ENCODE data around the gene ALK.

ALK gene

DNA sequence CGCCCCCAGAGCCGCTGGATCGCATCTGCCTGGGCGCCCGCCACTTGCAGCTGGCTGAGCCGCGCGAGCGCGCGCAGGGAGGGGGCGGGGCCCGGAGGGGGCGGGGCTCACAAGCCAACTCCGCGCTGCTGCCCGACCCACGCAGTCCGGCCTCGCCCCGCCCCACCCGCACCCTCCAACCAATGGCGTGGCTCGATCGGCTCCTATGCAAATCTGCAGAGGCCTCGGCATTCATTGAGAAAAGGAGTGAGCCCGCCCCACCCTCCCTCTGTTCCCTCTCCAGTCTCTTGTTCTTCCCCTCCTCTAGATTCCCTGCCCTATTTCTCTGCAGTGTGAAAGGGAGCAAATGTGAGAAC, at the start of gene ALK:
TSS of gene ALK (minus strand) at position 27 of the 356 bp plus-strand sequence. CDS start 927 bp downstream, outside the sequence.
- peak; percentile 22 for DNase-seq (ENCODE audit: low read depth)

DNA sequence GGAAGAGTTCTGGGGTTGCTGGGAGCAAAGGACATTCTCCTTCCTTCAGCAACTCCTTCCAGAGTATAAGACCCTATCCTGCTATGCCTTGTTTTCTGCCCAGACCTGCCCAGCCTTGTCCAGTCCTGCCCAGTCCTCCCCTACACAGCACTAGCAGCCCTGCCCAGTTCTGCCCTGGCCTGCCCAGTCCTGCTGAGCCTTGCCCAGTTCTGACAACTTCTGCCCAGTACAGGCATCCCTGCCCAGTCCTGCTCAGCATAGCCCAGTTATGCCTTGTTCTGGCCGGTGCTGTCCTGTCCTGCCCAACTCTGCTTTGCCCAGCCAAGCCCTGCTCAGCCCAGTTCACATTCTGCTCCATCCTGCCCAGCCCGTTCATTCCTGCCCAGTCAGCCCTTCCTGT, 44.9 kb upstream of the ALK start:
- DNase-seq (ENCODE audit: low read depth): no peak

DNA sequence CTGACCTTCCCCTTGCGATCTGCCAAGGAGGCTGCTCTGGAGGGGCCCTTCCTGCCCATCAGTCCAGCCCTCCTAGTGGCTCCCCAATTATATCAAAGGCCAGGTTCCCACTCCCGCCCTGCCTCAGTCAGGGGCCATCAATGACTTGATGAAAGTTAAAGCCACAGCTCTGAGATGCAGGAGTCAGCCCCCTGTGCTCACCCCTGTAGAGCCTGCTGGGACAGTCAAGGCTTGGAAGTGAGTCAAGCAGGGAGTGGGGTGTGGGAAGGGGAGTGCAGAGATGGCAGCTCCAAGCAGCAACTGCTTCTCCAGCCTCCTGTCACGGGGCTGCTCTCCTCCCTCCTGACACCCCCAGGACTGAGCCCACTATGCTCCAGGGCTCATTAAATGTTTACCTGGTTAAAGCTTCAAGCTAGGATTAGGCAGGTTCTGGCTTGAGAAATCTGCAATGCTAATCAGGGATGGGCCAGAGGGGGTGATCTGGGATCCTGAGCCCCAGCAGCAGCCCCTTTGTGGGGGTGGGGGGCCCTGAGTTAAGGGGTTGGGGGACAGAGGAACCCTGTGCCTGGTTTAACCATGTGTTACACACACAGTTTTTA, 42.7 kb upstream of the ALK start:
- no peak for DNase-seq (ENCODE audit: low read depth)

DNA sequence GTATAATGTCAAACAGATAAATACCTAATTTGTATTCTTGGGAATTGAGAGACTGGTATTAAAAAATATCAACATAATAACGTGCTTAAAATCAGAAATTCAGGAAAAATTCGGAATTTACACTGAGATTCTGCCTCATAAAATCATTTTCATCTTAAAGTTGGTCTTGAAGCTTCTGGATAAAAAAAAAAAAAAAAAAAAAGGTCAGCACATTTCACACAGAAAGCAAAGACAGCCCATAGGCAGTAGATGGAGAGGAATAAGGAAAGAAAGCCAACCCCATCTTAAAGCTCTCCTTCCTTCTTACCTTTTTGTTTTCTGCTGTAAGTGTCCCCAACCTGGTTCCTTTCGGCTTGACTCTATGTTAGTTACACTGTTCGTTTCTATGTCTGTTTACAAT, 41.5 kb upstream of the ALK start:
- no peak for DNase-seq (ENCODE audit: low read depth)

DNA sequence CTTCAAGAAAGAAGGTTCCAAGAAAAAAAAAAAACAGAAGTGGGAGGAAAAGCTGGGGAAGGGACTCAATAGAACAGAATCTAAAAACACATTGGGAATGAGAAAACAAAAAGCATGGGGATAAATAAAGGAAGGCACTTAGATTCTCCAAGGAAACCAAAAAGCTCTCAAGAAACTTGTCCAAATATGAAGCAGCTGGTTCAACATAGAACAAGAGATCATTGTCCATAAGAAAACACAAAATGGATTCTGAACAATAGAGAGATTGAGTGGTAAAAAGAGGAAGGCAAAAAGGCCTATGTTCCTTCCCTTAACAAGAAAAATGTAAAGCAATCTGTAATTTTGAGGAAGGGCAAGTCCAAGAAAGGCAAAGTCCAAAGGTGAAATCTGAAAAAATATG, 32.9 kb upstream of the ALK start:
- no peak for DNase-seq (ENCODE audit: low read depth)

DNA sequence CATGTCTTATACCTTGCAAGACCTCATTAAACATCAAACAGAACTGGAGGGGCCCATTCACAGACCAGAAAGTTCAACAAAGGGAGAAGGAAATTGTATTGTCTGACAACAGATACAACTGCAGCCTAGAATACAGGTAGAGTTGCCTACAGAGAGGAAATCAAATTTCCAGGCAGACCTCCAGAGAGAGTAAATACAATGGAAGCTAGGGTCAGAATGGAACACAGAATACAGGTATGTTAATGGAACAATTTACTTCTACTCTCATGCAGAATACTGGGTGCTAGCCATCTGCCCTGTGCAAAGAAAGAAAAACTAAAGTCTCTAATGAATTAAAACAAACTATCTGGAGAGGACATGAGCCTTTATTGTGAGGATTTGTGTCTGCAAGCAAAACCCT, 31.6 kb upstream of the ALK start:
- no peak for DNase-seq (ENCODE audit: low read depth)

DNA sequence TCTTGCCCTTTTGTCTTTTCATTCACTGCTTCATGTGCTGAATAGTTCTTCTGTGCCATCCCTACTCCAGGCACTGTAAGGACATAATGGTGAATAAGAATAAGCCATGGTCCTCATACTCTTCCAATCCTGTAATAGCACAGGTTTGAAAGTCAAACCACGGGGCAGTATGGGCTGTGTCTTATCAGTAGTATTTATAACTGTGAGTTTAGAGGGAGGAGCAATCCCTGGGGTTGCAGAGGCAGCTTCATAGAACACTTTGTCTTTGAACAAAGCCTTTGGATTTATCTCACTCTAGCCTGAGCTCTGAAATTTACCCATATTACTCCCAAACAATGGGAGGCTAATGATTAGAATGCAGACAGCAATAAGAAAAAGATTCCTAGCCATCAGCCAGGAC, 30.2 kb upstream of the ALK start:
- DNase-seq (ENCODE audit: low read depth): no peak

DNA sequence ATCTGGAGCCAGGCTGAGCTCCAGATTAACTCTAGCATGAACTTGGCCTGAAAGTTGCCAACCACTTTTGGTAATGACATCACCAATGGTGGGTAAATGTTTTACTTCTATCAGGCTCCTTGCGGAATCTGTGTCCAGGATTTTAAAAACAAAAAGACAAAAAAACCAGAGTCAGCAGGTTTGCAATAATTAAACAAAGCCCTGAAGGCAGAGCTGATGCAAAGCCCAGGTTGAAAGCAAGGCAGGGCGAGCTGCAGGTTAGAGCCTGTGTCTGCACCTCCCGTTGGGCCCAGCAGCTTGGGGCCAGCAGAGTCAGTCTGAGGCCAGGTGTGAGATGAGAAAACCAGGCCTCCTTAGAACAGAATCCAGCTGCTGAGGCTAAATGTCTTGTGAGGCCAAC, 29.1 kb upstream of the ALK start:
- no peak for DNase-seq (ENCODE audit: low read depth)

DNA sequence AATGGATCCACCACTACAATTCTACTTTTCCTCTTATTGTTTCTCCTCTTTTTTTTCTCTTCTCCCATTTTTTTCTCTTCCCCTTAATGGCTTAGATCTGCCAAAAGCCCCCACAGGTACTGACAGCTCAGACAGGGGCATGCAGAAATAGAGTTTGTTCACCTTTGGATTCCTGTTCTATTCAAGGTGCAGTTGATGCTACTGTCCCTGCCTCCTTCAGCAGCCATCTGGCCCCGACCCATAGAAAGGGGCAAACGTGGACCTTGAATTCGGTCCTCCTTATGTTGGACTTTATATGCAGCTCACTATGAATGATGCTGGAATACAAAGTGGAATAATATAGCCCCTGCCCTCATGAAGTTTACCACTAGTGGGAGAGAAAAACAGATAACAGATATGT, 27.7 kb upstream of the ALK start:
- no peak for DNase-seq (ENCODE audit: low read depth)

DNA sequence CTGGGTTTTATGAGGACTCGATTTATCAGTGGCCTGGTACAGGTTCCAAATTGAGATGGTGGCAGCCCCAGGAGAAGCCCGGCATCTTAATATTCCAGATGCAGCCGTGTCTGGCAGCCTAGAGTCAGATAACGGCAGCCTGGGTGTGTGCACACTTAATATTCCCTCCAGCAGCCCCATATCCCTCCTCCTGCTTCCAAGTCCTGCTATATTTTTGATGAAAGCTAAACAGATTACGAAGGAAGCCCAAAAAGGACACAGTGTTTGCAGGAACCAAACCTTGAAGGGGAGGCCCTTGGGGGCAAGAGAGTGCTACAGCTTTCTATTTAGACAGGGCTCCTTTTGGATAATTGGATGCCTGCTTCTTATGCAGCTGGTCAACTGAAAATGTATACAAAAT, 25.1 kb upstream of the ALK start:
- no peak for DNase-seq (ENCODE audit: low read depth)

DNA sequence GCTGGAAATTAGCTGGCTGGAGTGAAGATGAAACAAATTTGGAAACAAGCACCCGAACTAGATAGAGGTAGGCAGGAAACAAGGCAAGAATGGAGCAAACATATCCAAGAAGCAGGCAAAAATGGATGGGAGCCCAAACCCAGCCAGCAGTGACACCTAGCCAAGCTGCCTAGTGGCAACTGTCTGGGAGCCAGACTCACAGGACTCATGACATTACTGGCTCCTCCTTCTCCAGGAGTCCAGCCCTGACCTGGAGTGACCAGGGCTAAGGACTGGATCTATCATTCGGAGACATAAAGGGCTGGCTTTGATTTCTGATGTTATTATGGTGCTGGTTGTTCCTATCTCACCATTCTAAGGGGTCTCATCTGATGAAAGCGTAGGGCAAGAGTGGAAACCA, 21.3 kb upstream of the ALK start:
- no peak for DNase-seq (ENCODE audit: low read depth)

DNA sequence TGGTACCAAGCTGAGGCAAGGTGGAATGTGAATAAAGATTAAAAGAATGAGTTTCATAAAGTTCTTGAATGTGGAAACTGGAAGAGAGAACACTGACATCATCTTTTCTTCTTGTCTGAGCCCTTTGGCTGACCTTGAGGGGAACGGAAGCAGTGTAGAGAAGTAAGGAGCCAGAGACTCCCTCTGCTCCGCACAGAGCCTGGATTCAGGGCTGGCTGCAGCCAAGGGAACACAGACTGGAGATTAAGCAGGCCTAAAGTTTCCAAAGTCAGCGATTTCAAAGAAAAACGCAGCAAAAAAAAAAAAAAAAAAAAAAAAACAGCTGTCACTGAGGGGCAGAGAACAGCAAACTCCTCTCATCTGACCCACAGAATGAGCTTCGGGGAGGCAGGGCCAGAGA, 19.3 kb upstream of the ALK start:
- DNase-seq (ENCODE audit: low read depth): no peak

DNA sequence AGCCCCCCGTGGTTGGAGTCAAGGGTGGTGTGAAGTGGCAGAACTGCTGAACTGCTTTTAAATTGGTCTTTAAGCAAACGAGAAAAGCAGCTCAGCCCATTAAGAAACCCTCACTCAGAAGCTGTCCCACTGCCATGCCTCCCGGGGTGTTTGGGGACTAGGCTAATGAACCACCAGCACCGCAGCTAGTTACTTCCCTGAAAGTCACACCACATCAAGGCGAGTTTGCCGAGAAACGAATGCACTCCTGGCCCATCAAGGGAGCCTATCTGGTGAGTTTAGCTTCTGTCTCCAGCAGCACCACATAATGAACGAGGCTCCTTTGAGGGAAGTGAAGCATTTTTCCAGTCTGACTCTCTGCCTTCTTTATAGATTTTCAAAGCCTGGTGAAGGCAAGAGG, 14.6 kb upstream of the ALK start:
- no peak for DNase-seq (ENCODE audit: low read depth)

DNA sequence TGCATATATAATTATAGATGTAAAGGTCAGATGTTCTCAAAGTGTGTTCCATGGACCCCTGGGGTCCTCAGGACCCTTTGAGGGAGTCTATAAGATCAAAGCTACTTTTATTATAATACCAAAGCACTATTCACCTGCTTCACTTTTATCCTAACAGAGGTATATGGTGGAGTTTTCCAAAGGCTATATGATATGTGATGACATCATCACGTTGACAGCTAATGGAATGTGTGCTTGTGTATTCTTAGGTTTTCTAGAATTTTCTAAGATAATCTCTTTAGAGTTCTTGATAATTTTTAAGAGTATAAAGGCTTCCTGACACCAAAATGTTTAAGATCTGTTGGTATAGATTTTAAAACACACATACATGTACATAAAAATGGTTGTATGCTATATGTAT, 10.4 kb upstream of the ALK start:
- no peak for DNase-seq (ENCODE audit: low read depth)

DNA sequence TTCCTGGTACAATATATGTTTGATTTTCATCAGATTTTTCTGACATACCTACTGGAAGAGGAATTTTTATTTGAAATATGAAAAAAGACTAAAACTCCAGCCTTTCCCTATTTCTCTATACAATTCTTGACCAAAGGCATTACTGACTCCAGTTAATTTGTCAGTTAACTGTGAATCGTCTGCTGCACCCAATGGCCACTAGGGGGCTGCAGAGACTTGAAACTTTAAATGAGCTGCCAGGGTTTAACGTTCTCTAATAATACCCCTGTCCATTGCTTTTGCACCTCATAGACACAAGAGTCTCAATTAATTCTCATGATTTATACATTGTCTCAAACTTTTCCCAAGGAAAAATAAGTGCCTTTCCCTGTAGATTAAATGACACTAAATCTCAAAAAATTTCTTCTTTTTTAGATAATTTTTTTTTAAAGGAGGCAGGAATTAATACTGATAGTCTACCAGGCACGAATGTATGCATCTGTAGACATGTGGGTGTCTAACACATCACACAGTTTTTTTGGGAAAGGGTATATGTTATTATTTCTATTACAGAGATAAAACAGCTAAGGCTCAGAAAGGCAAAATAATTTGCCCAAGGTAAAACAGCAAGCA, 1.8 kb upstream of the ALK start:
- DNase-seq (ENCODE audit: low read depth): peak; percentile 28

DNA sequence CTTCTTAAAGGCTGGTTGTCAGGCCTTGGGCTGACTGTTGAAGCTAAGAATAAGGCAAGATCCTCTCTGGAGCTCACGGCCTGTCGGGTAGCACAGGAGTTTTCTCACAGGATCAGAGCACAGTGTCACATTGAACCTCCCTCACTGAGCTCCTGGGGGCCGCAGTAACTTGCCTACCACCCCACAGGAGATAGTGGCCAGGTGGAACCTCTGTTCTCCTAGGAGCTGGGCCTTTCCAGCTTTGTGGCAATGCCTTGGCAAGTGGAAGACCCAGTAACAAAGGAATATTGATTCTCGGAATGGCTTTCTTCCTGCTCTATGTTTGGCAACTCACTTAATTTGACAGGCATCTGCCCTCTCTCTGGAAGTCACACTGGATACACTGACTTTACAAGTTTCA, 1.2 kb upstream of the ALK start:
- no peak for DNase-seq (ENCODE audit: low read depth)

DNA sequence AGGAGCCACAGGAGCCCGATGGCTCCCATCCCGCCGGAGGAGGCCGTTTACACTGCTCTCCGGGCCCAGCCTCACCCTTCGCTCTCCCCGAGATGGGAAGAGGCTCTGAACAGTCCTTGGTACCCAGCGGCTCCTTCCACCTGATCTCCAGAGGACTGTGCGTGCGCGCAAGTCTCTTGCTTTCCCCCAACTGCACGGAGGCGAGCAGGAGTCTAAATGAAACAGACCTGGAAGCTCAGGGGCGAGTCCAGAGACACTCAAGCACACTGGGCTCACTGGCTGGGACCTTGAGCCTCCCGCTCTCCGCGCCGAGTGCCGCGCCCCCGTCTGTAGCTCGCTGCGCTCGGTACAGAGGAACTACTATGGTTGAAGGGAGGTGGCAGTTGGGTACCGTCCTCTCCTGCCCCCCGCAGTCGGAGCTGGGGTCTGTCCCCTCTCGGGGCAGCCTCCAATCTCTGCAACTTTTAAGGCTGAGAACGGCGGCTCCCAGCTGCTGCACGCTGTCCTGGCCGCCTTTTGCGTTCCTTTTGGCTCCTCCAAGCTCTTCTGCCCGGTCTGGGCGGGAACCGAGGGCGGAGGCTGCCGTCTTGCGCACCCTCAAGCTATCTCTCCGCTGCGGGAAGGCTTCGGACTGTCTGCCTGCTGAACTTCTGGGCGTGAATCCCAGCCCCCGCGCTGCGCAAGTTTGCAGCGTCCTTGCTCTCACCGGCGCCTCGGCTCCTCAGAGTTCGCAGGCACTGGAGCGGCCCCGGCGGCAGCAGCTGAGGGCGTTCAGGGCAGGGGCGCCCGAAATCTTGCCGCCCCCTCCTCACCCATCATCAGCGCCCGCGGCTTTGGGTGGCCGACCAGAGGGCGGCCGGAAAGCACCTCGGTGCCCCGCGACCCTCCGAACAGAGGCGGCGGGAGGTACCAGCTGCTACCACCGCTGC, 491 bp downstream of the ALK start:
- DNase-seq (ENCODE audit: low read depth): no peak

DNA sequence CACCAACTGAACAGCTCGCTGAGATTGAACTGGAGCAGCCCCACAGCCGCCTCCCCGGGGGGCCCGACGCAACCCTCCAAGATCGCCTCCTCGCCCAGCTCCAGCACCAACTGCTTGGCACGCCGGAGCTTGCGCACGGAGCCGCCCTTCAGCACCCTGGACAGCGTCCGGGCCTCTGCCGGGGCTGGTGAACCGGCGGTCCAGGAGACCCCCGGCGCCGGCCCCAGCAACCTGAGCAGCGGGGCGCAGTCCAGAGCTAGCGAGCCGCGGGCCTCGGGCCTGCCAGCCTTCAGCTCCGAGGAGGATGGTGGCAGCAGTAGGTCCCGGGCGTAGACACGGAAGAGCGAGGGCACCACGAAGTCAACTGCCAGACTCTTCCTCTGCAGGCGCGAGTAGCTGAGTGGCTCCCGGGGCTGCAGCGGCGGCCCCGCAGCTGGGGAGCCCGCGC, 1.2 kb downstream of the ALK start:
- no peak for DNase-seq (ENCODE audit: low read depth)

DNA sequence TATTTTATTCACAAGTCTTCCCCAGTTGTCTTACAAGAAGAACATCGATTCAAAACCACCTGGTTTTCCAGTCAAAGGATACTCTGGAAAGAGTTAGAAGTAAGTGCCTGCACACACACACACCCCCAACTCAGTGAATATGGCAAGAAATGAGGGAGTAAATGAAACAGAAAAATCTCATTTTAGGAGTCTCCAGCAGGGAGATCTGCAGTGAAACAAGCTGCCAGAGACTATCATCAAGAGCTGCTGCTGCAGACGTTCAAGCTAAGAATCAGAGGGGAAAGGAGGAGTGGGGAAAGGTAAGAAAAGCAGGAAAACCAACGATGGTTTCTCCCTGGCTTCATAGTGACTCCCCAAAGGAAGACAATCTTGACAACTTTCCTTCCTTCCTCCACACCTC, 2.4 kb downstream of the ALK start:
- no peak for DNase-seq (ENCODE audit: low read depth)

DNA sequence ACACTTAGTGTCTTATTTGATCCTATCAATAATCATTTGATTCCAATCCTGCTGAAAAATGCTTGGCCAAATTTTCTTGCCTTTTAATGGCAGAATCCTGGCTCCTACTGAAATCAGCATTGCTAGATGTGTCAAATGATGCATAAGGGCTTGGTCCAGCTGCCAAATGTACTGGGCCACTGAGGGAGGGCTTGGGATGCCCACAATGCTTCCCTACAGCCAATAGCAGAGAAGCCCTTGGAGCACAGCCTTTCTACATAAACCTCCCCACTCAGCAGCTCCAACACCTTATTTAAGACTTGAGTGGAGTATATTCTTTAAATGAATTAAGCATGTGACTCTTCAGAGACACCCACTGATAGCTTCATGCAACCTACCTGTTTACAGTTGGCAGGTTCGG, 3.6 kb downstream of the ALK start:
- DNase-seq (ENCODE audit: low read depth): no peak

DNA sequence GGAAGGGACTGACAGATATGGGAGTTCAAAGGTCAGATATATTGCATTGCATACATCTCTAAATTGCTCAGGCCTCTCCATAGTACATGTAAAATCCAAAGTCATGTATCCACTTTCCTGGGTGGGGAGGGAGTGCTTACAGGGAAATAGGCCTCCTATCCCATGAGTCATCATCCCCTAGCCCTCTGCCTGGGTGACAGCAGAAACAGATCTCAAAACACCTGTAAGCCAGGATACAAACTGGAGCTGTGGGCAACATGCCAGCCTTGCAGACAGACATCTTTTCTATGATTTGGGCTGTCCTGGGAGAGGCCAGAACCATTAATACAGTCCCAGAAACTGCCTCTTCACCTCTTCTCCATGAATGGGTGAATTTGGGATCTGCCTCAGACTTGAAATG, 4.8 kb downstream of the ALK start:
- DNase-seq (ENCODE audit: low read depth): no peak

DNA sequence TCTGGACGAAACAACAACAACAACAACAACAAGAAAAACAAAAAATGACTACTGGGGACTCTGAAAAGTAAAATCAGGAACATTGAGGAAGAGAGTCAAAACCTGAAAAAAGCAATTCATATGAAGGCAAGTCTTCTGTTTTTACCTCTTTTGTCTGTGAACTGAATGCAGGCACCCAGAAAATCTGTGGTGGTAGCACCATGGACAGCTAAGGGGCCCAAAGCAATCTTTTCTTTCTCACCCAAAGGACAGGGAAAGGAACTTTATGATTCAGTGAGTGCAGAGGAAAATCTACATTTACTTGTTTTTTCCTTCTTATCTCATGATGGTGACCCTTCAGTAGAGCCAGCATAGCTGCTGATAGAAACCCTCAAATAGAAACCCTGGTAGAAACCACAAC, 10.4 kb downstream of the ALK start:
- no peak for DNase-seq (ENCODE audit: low read depth)

DNA sequence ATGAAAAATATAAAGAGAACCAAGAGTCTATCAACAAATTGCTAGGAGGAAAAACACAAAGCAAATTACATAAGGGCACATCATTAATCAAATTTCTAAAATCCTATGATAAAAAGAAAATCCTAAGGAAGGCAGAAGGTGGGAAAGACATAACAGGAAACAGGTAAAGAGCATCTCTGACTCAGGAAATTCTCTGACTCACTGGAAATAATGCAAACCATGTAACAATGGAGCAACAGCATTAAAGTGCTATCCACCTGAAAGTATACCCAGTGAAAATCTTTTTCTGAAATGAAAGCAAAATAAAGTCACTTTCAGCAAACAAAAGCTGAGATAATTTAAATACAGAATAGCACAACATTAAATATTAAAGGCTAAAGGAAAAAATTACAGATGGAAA, 10.9 kb downstream of the ALK start:
- DNase-seq (ENCODE audit: low read depth): no peak
